HepG2 (cell line): ENCODE results near the gene NDRG2. TPM values are rescaled to one million over a fixed set of nuclear protein-coding genes. Genes with fewer than 3 reads are reported as not detected.
A peak's percentile ranks its signal among the peaks of the same experiment; 100 is the strongest.

Source experiments
- ATAD3A ChIP-seq: sonication (generic); formaldehyde crosslinking; IDR thresholded peaks from 2 replicates; pipeline ENCODE4 v1.4.0; 2020; ENCODE audit warnings: missing genetic modification reagents
- BCL6 ChIP-seq: IDR thresholded peaks from 2 replicates; pipeline ENCODE4 v1.6.1; 2016; ENCODE audit warnings: missing genetic modification reagents, missing compliant biosample characterization
- CBX5 ChIP-seq: sonication (generic); formaldehyde crosslinking; IDR thresholded peaks from 2 replicates; pipeline ENCODE4 v1.4.0; 2020; ENCODE audit warnings: missing genetic modification reagents, borderline replicate concordance
- ETV5 ChIP-seq: IDR thresholded peaks from 2 replicates; pipeline ENCODE4 v1.6.1; 2018; ENCODE audit warnings: missing biosample characterization, missing genetic modification reagents, inconsistent platforms, borderline replicate concordance
- FOXO4 ChIP-seq: sonication (generic); formaldehyde crosslinking; conservative IDR thresholded peaks from 2 replicates; pipeline ENCODE4 v1.8.1; 2023; ENCODE audit warnings: missing genetic modification reagents
- JUNB ChIP-seq: sonication (generic); formaldehyde crosslinking; IDR thresholded peaks from 2 replicates; pipeline ENCODE4 v1.8.0; 2022; ENCODE audit warnings: missing genetic modification reagents, mild to moderate bottlenecking, borderline replicate concordance
- MED1 ChIP-seq: sonication (generic); formaldehyde crosslinking; IDR thresholded peaks from 2 replicates; pipeline ENCODE4 v1.4.0; 2020; ENCODE audit warnings: missing genetic modification reagents
- MED13 ChIP-seq: sonication (generic); formaldehyde crosslinking; IDR thresholded peaks from 2 replicates; pipeline ENCODE4 v1.5.0; 2020; ENCODE audit warnings: missing genetic modification reagents
- PCBP1 ChIP-seq: fragments of 200-400 bp; formaldehyde crosslinking; IDR thresholded peaks from 2 replicates; pipeline ENCODE4 v1.6.1; 2017; ENCODE audit warnings: mild to moderate bottlenecking, low read depth, low read length, borderline replicate concordance
- SAP130 ChIP-seq: IDR thresholded peaks from 2 replicates; pipeline ENCODE4 v1.6.1; 2016; ENCODE audit warnings: low read depth
- SRSF9 ChIP-seq: fragments of 200-400 bp; formaldehyde crosslinking; IDR thresholded peaks from 2 replicates; pipeline ENCODE4 v1.6.1; 2018; ENCODE audit warnings: borderline replicate concordance, mild to moderate bottlenecking, low read depth, low read length; ENCODE audit not compliant: insufficient read depth, poor library complexity, severe bottlenecking
- TGIF2 ChIP-seq: IDR thresholded peaks from 2 replicates; pipeline ENCODE4 v1.6.1; 2016; ENCODE audit warnings: control low read depth, missing compliant biosample characterization
- TSC22D2 ChIP-seq: sonication (generic); formaldehyde crosslinking; IDR thresholded peaks from 2 replicates; pipeline ENCODE4 v1.5.1; 2020; ENCODE audit warnings: missing genetic modification reagents, mild to moderate bottlenecking, borderline replicate concordance
- ZNF121 ChIP-seq: sonication (generic); formaldehyde crosslinking; IDR thresholded peaks from 2 replicates; pipeline ENCODE4 v1.5.0; 2020; ENCODE audit warnings: mild to moderate bottlenecking, missing genetic modification reagents
- ZNF350 ChIP-seq: sonication (generic); formaldehyde crosslinking; IDR thresholded peaks from 2 replicates; pipeline ENCODE4 v1.4.0; 2020; ENCODE audit warnings: mild to moderate bottlenecking, low read depth, missing genetic modification reagents, borderline replicate concordance
- ZNF660 ChIP-seq: sonication (generic); formaldehyde crosslinking; IDR thresholded peaks from 2 replicates; pipeline ENCODE4 v1.5.1; 2020; ENCODE audit warnings: mild to moderate bottlenecking, low read depth, missing genetic modification reagents, borderline replicate concordance
- polyA plus RNA-seq, 8 experiments: library from polyadenylated mRNA; depleted of rRNA in 3 of 8; stranded (reverse) in 7 of 8; unstranded in 1 of 8; fragments of >200 nt; fragmentation: Illumina TruSeq in 4 of 8; extraction: Trizol in 4 of 8; gene quantifications; 2 replicates each; pipeline versions ENCODE4 v1.2.1 to v1.2.3, GENCODE V29; 2011 to 2016; ENCODE audit warnings: low read depth in 4 of 8, missing spikeins in 1 of 8, mixed read lengths in 1 of 8; ENCODE audit not compliant: insufficient read depth in 1 of 8
- total RNA-seq, 5 experiments: library from RNA; depleted of rRNA; stranded (reverse); fragments of >200 nt; fragmentation: Illumina TruSeq; extraction: Trizol; gene quantifications; 2 replicates each; pipeline ENCODE4 v1.2.3, GENCODE V29; 2016; ENCODE audit warnings: low read depth in 1 of 5
- TF ChIP-seq, protein P1 (sequence below): sonication (generic); formaldehyde crosslinking; IDR thresholded peaks from 2 replicates; pipeline ENCODE4 v1.8.0; 2022; ENCODE audit warnings: missing genetic modification reagents, mild to moderate bottlenecking, borderline replicate concordance
- TF ChIP-seq, protein P2 (sequence below): sonication (generic); formaldehyde crosslinking; IDR thresholded peaks from 2 replicates; pipeline ENCODE4 v1.4.0; 2020; ENCODE audit warnings: mild to moderate bottlenecking, low read depth, missing genetic modification reagents
- TF ChIP-seq, protein P3 (sequence below): sonication (generic); formaldehyde crosslinking; IDR thresholded peaks from 2 replicates; pipeline ENCODE4 v1.4.0; 2020; ENCODE audit warnings: missing genetic modification reagents
- TF ChIP-seq, protein P4 (sequence below): sonication (generic); formaldehyde crosslinking; IDR thresholded peaks from 2 replicates; pipeline ENCODE4 v1.8.1; 2022; ENCODE audit warnings: mild to moderate bottlenecking, missing genetic modification reagents
- TF ChIP-seq, protein P5 (sequence below): IDR thresholded peaks from 2 replicates; pipeline ENCODE4 v1.6.1; 2016; ENCODE audit warnings: low read depth, borderline replicate concordance

The NDRG2 gene
- total and polyA plus RNA-seq, 2 of the 13 experiments (the other 11 are each of a cell fraction or from before 2014, with no cell fraction given): 27.2 to 189 TPM

DNA sequence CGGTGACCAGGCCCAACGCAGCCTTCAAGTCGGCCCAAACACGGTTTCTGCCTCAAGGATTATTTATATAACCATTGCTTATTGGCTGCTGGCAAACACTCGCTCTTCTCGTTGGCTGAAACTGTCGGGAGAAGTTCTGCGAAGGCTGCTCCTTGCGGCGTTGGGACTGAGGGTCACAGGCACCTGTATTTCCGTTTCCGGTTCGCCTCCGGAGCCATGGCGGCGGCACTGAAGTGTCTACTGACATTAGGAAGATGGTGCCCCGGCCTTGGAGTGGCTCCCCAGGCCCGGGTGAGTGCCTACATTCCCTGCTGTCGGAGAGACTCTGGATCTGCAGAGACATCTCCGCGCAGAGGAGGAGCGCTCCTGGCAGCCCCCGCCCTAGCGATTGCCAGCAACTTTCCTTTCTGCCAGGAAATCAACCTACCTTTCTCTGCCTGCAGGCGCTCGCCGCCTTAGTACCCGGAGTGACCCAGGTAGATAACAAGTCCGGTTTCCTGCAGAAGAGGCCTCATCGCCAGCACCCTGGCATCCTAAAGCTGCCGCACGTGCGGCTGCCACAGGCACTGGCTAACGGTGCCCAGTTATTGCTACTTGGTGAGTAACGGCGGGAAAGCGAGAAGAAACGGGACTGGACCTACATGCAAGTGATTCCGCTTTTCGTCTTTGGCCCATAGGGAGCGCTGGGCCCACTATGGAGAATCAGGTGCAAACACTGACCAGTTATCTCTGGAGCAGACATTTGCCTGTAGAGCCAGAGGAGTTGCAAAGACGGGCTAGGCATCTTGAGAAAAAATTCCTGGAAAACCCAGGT is 34.9 kb downstream of the NDRG2 start, which contains the start of gene METTL17 (continued):
- no peak; the same call in 1 of the 2 replicates for TF ChIP-seq CBX5 (CRISPR knock-in tag)
- TF ChIP-seq, protein P1, sequence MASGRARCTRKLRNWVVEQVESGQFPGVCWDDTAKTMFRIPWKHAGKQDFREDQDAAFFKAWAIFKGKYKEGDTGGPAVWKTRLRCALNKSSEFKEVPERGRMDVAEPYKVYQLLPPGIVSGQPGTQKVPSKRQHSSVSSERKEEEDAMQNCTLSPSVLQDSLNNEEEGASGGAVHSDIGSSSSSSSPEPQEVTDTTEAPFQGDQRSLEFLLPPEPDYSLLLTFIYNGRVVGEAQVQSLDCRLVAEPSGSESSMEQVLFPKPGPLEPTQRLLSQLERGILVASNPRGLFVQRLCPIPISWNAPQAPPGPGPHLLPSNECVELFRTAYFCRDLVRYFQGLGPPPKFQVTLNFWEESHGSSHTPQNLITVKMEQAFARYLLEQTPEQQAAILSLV (CRISPR knock-in tag): peak; percentile 48; the same call in 1 of the 2 replicates
- TF ChIP-seq, protein P2, sequence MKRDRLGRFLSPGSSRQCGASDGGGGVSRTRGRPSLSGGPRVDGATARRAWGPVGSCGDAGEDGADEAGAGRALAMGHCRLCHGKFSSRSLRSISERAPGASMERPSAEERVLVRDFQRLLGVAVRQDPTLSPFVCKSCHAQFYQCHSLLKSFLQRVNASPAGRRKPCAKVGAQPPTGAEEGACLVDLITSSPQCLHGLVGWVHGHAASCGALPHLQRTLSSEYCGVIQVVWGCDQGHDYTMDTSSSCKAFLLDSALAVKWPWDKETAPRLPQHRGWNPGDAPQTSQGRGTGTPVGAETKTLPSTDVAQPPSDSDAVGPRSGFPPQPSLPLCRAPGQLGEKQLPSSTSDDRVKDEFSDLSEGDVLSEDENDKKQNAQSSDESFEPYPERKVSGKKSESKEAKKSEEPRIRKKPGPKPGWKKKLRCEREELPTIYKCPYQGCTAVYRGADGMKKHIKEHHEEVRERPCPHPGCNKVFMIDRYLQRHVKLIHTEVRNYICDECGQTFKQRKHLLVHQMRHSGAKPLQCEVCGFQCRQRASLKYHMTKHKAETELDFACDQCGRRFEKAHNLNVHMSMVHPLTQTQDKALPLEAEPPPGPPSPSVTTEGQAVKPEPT (CRISPR knock-in tag): peak; percentile 56; the same call in 1 of the 2 replicates
- no peak; the same call in 1 of the 2 replicates for TF ChIP-seq MED1 (CRISPR knock-in tag)
- TF ChIP-seq MED13 (CRISPR knock-in tag): peak; percentile 48; the same call in 1 of the 2 replicates
- TF ChIP-seq ETV5 (CRISPR knock-in tag): peak; percentile 84
- TF ChIP-seq, protein P3, sequence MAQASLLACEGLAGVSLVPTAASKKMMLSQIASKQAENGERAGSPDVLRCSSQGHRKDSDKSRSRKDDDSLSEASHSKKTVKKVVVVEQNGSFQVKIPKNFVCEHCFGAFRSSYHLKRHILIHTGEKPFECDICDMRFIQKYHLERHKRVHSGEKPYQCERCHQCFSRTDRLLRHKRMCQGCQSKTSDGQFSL (CRISPR knock-in tag): 0 out of 2 replicates have a peak, but pooled peaks have one; percentile 27
- no peak for TF ChIP-seq SRSF9
- TF ChIP-seq, protein P4, sequence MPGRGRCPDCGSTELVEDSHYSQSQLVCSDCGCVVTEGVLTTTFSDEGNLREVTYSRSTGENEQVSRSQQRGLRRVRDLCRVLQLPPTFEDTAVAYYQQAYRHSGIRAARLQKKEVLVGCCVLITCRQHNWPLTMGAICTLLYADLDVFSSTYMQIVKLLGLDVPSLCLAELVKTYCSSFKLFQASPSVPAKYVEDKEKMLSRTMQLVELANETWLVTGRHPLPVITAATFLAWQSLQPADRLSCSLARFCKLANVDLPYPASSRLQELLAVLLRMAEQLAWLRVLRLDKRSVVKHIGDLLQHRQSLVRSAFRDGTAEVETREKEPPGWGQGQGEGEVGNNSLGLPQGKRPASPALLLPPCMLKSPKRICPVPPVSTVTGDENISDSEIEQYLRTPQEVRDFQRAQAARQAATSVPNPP (CRISPR knock-in tag): 0 out of 2 replicates have a peak, but pooled peaks have one; percentile 69
- peak; percentile 46 for TF ChIP-seq BCL6
- TF ChIP-seq ZNF121 (CRISPR knock-in tag): no peak; the same call in 1 of the 2 replicates
- TF ChIP-seq, protein P5, sequence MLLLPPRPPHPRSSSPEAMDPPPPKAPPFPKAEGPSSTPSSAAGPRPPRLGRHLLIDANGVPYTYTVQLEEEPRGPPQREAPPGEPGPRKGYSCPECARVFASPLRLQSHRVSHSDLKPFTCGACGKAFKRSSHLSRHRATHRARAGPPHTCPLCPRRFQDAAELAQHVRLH (CRISPR knock-in tag): 0 out of 2 replicates have a peak, but pooled peaks have one; percentile 45
- no peak for TF ChIP-seq ATAD3A (CRISPR knock-in tag)
- TF ChIP-seq TGIF2 (CRISPR knock-in tag): 0 out of 2 replicates have a peak, but pooled peaks have one; percentile 16
- TF ChIP-seq JUNB (CRISPR knock-in tag): no peak
- TF ChIP-seq FOXO4: no peak
- TF ChIP-seq SAP130 (CRISPR knock-in tag): peak; percentile 79
- no peak for TF ChIP-seq PCBP1
- no peak for TF ChIP-seq ZNF660 (CRISPR knock-in tag)
- 0 out of 2 replicates have a peak, but pooled peaks have one; percentile 61 for TF ChIP-seq TSC22D2 (CRISPR knock-in tag)
- peak; percentile 86 for TF ChIP-seq ZNF350 (CRISPR knock-in tag)
